Measurements from ENCODE around the gene POLR2E.
A peak's percentile ranks its signal among the peaks of the same experiment; 100 is the strongest.

POLR2E gene

DNA sequence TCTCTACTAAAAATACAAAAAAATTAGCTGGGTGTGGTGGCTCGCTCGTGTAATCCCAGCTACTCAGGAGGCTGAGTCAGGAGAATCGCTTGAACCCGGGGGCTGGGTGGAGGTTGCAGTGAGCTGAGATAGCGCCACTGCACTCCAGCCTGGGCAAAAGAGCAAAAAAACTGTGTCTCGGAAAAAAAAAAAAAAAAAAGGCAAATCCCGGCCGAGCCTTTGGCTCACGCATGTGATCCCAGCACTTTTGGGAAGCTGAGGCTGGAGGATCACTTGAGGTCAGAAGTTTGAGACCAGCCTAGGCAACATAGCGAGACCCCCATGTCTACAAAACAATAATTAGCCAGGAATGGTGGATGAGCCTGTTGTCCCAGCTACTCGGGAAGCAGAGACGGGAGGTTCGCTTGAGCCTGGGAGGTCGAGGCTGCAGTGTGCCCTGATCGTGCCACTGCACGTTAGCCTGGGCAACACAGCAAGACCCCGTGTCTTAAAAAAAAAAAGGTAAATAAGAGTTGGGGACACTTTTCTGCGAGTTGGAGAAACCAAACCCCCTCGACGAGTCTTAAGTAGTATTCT is 8.0 kb upstream of the POLR2E start:
- WGBS (ENCODE audit: extremely low coverage, insufficient coverage, insufficient read length) = no CpG with 5 or more reads among the region's 20 CpGs
- H4K12ac ChIP-seq (ENCODE audit: low read depth, low read length) = no peak overlapping the region
- peaks cover 32 to 33% of the 10 kb centered on the region in 2 experiments for H3K4me1 ChIP-seq (ENCODE audit: control insufficient read depth in 1 of 2, insufficient read depth in 2 of 2, low read length in 2 of 2)
- peak overlapping the region; percentile 35 for H2AK5ac ChIP-seq (ENCODE audit: low read length)
- no peak overlapping the region for H3K4me3 ChIP-seq (ENCODE audit: low read depth, low read length)
- no peak overlapping the region for H3K23ac ChIP-seq (ENCODE audit: low read length)
- peak overlapping the region; percentile 46 for H3K4me2 ChIP-seq (ENCODE audit: low read length)
- peak overlapping the region; percentile 75 for H2BK120ac ChIP-seq (ENCODE audit: insufficient read depth, low read length, poor library complexity)
- H3K36me3 ChIP-seq (ENCODE audit: control insufficient read depth in 1 of 2, insufficient read depth in 2 of 2, low read length in 2 of 2) = peaks cover 26 to 27% of the 10 kb centered on the region in 2 experiments
- DNase-seq = peak in 1 of 2 donors; percentile 47
- peak overlapping the region; percentile 82 for H2BK12ac ChIP-seq (ENCODE audit: low read length)
- H3K4ac ChIP-seq (ENCODE audit: low read depth, low read length) = peak overlapping the region; percentile 48
- H3K14ac ChIP-seq (ENCODE audit: low read length) = peak overlapping the region; percentile 32
- H3K79me2 ChIP-seq (ENCODE audit: control insufficient read depth, insufficient read depth, low read length, poor library complexity) = peaks cover 9% of the 10 kb centered on the region
- H3K9me3 ChIP-seq (ENCODE audit: insufficient read depth, low read depth, low read length) = no peaks in the 10 kb centered on the region
- peak overlapping the region; percentile 40 for H2AFZ ChIP-seq (ENCODE audit: insufficient read depth, low read length, poor library complexity)
- no peaks in the 10 kb centered on the region for H3K27me3 ChIP-seq (ENCODE audit: insufficient read depth, low read length)
- peak overlapping the region; percentile 72 for H3K18ac ChIP-seq (ENCODE audit: low read length)
- peak overlapping the region; percentile 21 for H2BK5ac ChIP-seq (ENCODE audit: low read depth, low read length, poor library complexity)
- H4K91ac ChIP-seq (ENCODE audit: low read depth, low read length) = peak overlapping the region; percentile 87
- H3K9ac ChIP-seq (ENCODE audit: low read length) = no peak overlapping the region
- peak overlapping the region; percentile 59 for H4K8ac ChIP-seq (ENCODE audit: low read depth, low read length)
- peaks cover 30% of the 10 kb centered on the region for H3K79me1 ChIP-seq (ENCODE audit: low read length)
- H3K27ac ChIP-seq (ENCODE audit: low read depth, low read length) = peak overlapping the region; percentile 94

DNA sequence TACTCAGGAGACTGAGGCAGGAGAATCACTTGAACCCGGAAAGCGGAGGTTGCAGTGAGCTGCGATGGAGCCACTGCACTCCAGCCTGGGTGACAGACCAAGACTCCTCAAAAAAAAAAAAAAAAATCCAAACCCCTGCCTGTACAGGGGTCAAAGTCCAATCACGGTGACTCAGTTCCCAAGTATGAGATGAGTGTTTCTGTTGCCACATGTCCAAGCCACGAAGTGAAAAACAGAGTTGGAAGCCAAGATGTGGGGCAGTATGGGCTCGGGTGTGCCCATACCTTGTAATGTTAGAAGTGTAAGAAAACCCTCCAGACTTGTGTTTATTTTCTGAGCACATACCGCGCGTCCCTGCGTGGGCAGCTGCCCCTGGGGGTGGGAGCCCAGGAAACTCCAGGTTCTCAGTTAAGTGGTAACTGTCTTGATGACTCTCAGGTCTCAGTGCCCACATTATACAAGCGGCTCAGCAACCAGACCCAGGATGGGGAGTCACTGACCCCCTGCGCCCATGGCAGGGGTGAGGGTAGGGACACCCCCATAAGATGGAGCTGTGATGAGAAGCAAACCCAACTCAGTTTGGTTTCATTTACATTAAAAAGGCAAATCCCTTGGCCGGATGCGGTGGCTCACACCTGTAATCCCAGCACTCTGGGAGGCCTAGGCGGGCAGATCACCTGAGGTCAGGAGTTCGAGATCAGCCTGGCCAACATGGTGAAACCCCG is 7.4 kb upstream of the POLR2E start:
- Histone ChIP-seq H3K18ac (ENCODE audit: low read length) (peak overlapping the region; percentile 88), H2BK5ac (ENCODE audit: low read depth, low read length, poor library complexity) (peak overlapping the region; percentile 95), H3K4me2 (ENCODE audit: low read length) (no peak overlapping the region), H4K8ac (ENCODE audit: low read depth, low read length) (peak overlapping the region; percentile 72), H3K9ac (ENCODE audit: low read length) (no peak overlapping the region), H3K23ac (ENCODE audit: low read length) (no peak overlapping the region), H3K36me3 (ENCODE audit: control insufficient read depth in 1 of 2, insufficient read depth in 2 of 2, low read length in 2 of 2) (peaks cover 21 to 22% of the 10 kb centered on the region in 2 experiments), H3K4ac (ENCODE audit: low read depth, low read length) (peak overlapping the region; percentile 57), H3K27me3 (ENCODE audit: insufficient read depth, low read length) (no peaks in the 10 kb centered on the region), H3K14ac (ENCODE audit: low read length) (peak overlapping the region; percentile 65), H3K79me2 (ENCODE audit: control insufficient read depth, insufficient read depth, low read length, poor library complexity) (peaks cover 9% of the 10 kb centered on the region), H2BK120ac (ENCODE audit: insufficient read depth, low read length, poor library complexity) (peak overlapping the region; percentile 75), H3K9me3 (ENCODE audit: insufficient read depth, low read depth, low read length) (no peaks in the 10 kb centered on the region), H3K27ac (ENCODE audit: low read depth, low read length) (peak overlapping the region; percentile 94), H2BK12ac (ENCODE audit: low read length) (peak overlapping the region; percentile 98), H3K79me1 (ENCODE audit: low read length) (peaks cover 35% of the 10 kb centered on the region), H3K4me3 (ENCODE audit: low read depth, low read length) (no peak overlapping the region), H3K4me1 (ENCODE audit: control insufficient read depth in 1 of 2, insufficient read depth in 2 of 2, low read length in 2 of 2) (peaks cover 37 to 38% of the 10 kb centered on the region in 2 experiments), H4K12ac (ENCODE audit: low read depth, low read length) (peak overlapping the region; percentile 58), H2AK5ac (ENCODE audit: low read length) (peak overlapping the region; percentile 45), H4K91ac (ENCODE audit: low read depth, low read length) (peak overlapping the region; percentile 87), H2AFZ (ENCODE audit: insufficient read depth, low read length, poor library complexity) (peak overlapping the region; percentile 58)
- WGBS (ENCODE audit: extremely low coverage, insufficient coverage, insufficient read length) = no CpG with 5 or more reads among the region's 17 CpGs
- peak; percentile 96 to 98 for DNase-seq

GRCh38 chr19:1101337-1101698 is 6.1 kb upstream of the POLR2E start:
- Histone ChIP-seq H2AK5ac (ENCODE audit: low read length) (peak overlapping the region; percentile 67), H3K18ac (ENCODE audit: low read length) (peak overlapping the region; percentile 71), H3K27ac (ENCODE audit: low read depth, low read length) (peak overlapping the region; percentile 80), H3K4ac (ENCODE audit: low read depth, low read length) (peak overlapping the region; percentile 44), H3K4me3 (ENCODE audit: low read depth, low read length) (no peak overlapping the region), H3K9me3 (ENCODE audit: insufficient read depth, low read depth, low read length) (no peaks in the 10 kb centered on the region), H2BK120ac (ENCODE audit: insufficient read depth, low read length, poor library complexity) (peak overlapping the region; percentile 93), H2BK5ac (ENCODE audit: low read depth, low read length, poor library complexity) (peak overlapping the region; percentile 86), H3K23ac (ENCODE audit: low read length) (no peak overlapping the region), H3K9ac (ENCODE audit: low read length) (no peak overlapping the region), H3K36me3 (ENCODE audit: control insufficient read depth in 1 of 2, insufficient read depth in 2 of 2, low read length in 2 of 2) (peaks cover 9% of the 10 kb centered on the region in 2 experiments), H3K4me2 (ENCODE audit: low read length) (no peak overlapping the region), H3K4me1 (ENCODE audit: control insufficient read depth in 1 of 2, insufficient read depth in 2 of 2, low read length in 2 of 2) (peaks cover 34 to 38% of the 10 kb centered on the region in 2 experiments), H4K12ac (ENCODE audit: low read depth, low read length) (peak overlapping the region; percentile 66), H2AFZ (ENCODE audit: insufficient read depth, low read length, poor library complexity) (peak overlapping the region; percentile 54), H3K79me1 (ENCODE audit: low read length) (peaks cover 35% of the 10 kb centered on the region), H4K91ac (ENCODE audit: low read depth, low read length) (peak overlapping the region; percentile 71), H3K14ac (ENCODE audit: low read length) (peak overlapping the region; percentile 77), H2BK12ac (ENCODE audit: low read length) (peak overlapping the region; percentile 95), H3K27me3 (ENCODE audit: insufficient read depth, low read length) (no peaks in the 10 kb centered on the region), H3K79me2 (ENCODE audit: control insufficient read depth, insufficient read depth, low read length, poor library complexity) (peaks cover 9% of the 10 kb centered on the region), H4K8ac (ENCODE audit: low read depth, low read length) (peak overlapping the region; percentile 64)
- no peak for DNase-seq
- no CpG with 5 or more reads among the region's 9 CpGs for WGBS (ENCODE audit: extremely low coverage, insufficient coverage, insufficient read length)

DNA sequence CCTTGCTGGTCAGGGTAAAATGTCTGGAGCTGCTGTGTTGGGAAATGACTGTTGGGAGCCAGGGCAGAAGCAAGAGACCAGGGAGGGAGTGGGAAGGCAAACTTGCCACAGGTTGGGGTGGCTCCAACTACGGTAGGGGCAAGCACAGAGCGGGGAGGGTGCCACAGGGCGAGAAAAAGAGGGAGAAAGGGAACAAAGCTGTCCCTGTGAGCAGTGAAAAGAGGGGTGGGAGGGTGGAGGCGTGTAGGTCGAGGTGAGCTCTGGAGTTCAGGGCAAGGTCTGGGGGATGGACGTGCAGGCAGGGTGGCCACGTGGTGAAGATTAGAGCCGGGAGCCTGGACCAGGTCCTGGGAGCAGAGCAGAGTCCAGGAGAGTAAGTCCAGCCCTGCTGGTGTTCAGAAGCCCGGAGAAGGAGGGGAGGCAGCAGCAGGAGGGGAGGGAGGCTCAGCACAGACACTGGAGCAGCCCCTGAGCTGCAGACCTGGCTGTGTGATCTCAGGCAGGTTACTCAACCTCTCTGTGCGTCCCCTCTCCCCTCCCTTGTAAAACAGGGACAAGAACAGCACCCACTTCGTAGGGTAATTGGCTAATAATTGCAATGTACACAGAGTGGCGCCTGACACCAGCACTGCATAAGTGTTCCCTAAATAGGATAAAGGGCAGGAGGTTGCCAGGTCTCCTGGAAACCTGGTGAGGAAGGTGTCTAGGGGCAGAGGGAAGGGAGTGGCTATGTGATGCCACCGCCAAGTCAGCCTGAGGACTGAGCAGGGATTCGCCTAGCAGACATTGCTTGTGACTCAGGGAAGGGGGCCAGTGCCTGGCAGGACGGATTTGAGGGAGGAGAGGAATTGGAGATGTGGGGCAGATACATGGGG is 3.2 kb upstream of the POLR2E start:
- Histone ChIP-seq H3K14ac (ENCODE audit: low read length) (peak overlapping the region; percentile 16), H3K79me2 (ENCODE audit: control insufficient read depth, insufficient read depth, low read length, poor library complexity) (peaks cover 14% of the 10 kb centered on the region), H3K36me3 (ENCODE audit: control insufficient read depth in 1 of 2, insufficient read depth in 2 of 2, low read length in 2 of 2) (peaks cover 7% of the 10 kb centered on the region in 2 experiments), H3K79me1 (ENCODE audit: low read length) (peaks cover 31% of the 10 kb centered on the region), H4K12ac (ENCODE audit: low read depth, low read length) (peak overlapping the region; percentile 6), H2BK5ac (ENCODE audit: low read depth, low read length, poor library complexity) (no peak overlapping the region), H3K27me3 (ENCODE audit: insufficient read depth, low read length) (no peaks in the 10 kb centered on the region), H4K91ac (ENCODE audit: low read depth, low read length) (peak overlapping the region; percentile 22), H3K4ac (ENCODE audit: low read depth, low read length) (no peak overlapping the region), H3K9me3 (ENCODE audit: insufficient read depth, low read depth, low read length) (no peaks in the 10 kb centered on the region), H3K4me3 (ENCODE audit: low read depth, low read length) (peak overlapping the region; percentile 1), H2BK12ac (ENCODE audit: low read length) (peak overlapping the region; percentile 25), H4K8ac (ENCODE audit: low read depth, low read length) (peak overlapping the region; percentile 64), H2AFZ (ENCODE audit: insufficient read depth, low read length, poor library complexity) (no peak overlapping the region), H3K23ac (ENCODE audit: low read length) (no peak overlapping the region), H3K18ac (ENCODE audit: low read length) (no peak overlapping the region), H2BK120ac (ENCODE audit: insufficient read depth, low read length, poor library complexity) (peak overlapping the region; percentile 39), H3K9ac (ENCODE audit: low read length) (no peak overlapping the region), H3K27ac (ENCODE audit: low read depth, low read length) (peak overlapping the region; percentile 16), H2AK5ac (ENCODE audit: low read length) (peak overlapping the region; percentile 38), H3K4me2 (ENCODE audit: low read length) (no peak overlapping the region), H3K4me1 (ENCODE audit: control insufficient read depth in 1 of 2, insufficient read depth in 2 of 2, low read length in 2 of 2) (peaks cover 36 to 41% of the 10 kb centered on the region in 2 experiments)
- DNase-seq = peak; percentile 63 to 70
- no CpG with 5 or more reads among the region's 15 CpGs for WGBS (ENCODE audit: extremely low coverage, insufficient coverage, insufficient read length)

Data from trophoblast cell (in vitro differentiated cells and primary cell).